ENCODE measurements around the gene TTLL12.

- TF ChIP-seq CTCF (IDR thresholded peaks at IDR 0.05), result no peak
- no peak for TF ChIP-seq POLR2A (IDR thresholded peaks at IDR 0.05)
These were observed 18.3 kb upstream of the TTLL12 start for GRCh38 chr22:43205261-43205691.

Measured in lower leg skin (tissue), 3 donors.